Spleen (tissue), 7 donors: ENCODE measurements around the gene SLC5A4.

Experiments
- POLR2A ChIP-seq, 3 donors: fragments of 450-650 bp; IDR thresholded peaks; one replicate each; pipeline ENCODE4 v1.5.1; 2017; ENCODE audit warnings: antibody characterized with exemption in 3 of 3, mild to moderate bottlenecking in 1 of 3
- POLR2AphosphoS5 ChIP-seq, 3 donors: sonication (generic); formaldehyde crosslinking; IDR thresholded peaks; one replicate each; pipeline ENCODE4 v1.5.1; 2017; ENCODE audit warnings: antibody characterized with exemption in 3 of 3
- TF ChIP-seq, protein P1 (sequence below), 11 experiments: fragments of 200-600 bp in 7 of 11; fragments of 450-650 bp in 4 of 11; sonication (generic) in 4 of 11; IDR thresholded peaks in 8 of 11; conservative IDR thresholded peaks in 3 of 11; 1 replicate in 7 of 11; 2 replicates in 4 of 11; pipeline versions ENCODE4 v1.4.0 to v1.8.0; 2016 to 2021; ENCODE audit warnings: antibody characterized with exemption in 11 of 11, inconsistent platforms in 4 of 11, mild to moderate bottlenecking in 1 of 11
- donor health status: DM: no; HTN: no; CAD: no; lungs with moderate emphysema.
- donor health status: DM: no; HTN: no; CAD: no.
- donor health status: DM: no; HTN: no; CAD: no.

DNA sequence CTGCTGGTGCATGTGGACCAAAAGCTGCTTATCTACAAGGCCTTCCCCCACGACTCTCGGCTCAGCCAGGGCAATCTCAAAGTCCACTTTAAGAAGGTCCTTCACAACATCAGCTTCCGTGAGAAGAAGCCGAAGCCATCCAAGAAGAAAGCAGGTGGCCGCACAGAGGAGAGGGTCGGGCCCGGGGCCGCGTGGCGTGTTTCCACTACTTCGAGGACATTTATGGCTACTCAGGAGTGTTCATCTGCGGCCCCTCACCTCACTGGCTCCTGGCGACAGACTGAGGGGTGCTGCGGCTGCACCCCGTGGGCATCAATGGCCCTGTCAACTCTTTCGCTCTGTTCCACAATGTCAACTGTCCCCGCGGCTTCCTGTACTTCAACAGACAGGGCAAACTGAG is 16.2 kb upstream of the SLC5A4 start:
- TF ChIP-seq, protein P1, sequence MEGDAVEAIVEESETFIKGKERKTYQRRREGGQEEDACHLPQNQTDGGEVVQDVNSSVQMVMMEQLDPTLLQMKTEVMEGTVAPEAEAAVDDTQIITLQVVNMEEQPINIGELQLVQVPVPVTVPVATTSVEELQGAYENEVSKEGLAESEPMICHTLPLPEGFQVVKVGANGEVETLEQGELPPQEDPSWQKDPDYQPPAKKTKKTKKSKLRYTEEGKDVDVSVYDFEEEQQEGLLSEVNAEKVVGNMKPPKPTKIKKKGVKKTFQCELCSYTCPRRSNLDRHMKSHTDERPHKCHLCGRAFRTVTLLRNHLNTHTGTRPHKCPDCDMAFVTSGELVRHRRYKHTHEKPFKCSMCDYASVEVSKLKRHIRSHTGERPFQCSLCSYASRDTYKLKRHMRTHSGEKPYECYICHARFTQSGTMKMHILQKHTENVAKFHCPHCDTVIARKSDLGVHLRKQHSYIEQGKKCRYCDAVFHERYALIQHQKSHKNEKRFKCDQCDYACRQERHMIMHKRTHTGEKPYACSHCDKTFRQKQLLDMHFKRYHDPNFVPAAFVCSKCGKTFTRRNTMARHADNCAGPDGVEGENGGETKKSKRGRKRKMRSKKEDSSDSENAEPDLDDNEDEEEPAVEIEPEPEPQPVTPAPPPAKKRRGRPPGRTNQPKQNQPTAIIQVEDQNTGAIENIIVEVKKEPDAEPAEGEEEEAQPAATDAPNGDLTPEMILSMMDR (IDR thresholded peaks at IDR 0.05 in 8 of 11, conservative IDR thresholded peaks at IDR 0.05 in 3 of 11) = no peak
- no peak for TF ChIP-seq POLR2AphosphoS5 (IDR thresholded peaks at IDR 0.05)
- TF ChIP-seq POLR2A (IDR thresholded peaks at IDR 0.05) = no peak
